HepG2 (cell line): ENCODE results near the gene MICALL2. TPM values are rescaled to one million over a fixed set of nuclear protein-coding genes. Genes with fewer than 3 reads are reported as not detected.
A peak's percentile ranks its signal among the peaks of the same experiment; 100 is the strongest.

Experiments used
- ATAC-seq: fragments of 200-7000 bp; cut with Tn5 transposase; 3 replicates; pipeline ENCODE4 v1.9.1; 2020; ENCODE audit warnings: mild to moderate bottlenecking, moderate library complexity
- BruUV-seq: library from RNA; stranded (reverse); fragments of 400-500 nt; replicated peaks from 2 replicates; lab custom pipeline; 2021; lab: Mats Ljungman, UMichigan
- CTCF ChIA-PET: fragments of 300-600 bp; formaldehyde crosslinking; extraction: SDS; loops from one replicate; lab custom pipeline; 2021; ENCODE audit warnings: low total read pairs, inconsistent platforms, low intra/inter-chr PET ratio; lab: Yijun Ruan, JAX
- POLR2A ChIA-PET: fragments of 350-600 bp; sonication (Branson Sonifier 250); formaldehyde crosslinking; loops from one replicate; lab custom pipeline; 2020; ENCODE audit warnings: antibody characterized with exemption, inconsistent platforms; lab: Yijun Ruan, JAX
- DNase-seq: peaks from one replicate; pipeline ENCODE4 v3.0.0-alpha.2; 2015; ENCODE audit warnings: low spot score
- FAIRE-seq: peaks from 3 replicates; lab custom pipeline; 2011; peaks lifted over from hg19 to GRCh38; lab: Jason Lieb, UNC
- H2AFZ ChIP-seq: one replicate; pipeline ENCODE4 v1.6.1; 2011; ENCODE audit warnings: low read length, inconsistent platforms
- H3K27ac ChIP-seq: fragments of 300-600 bp; 3 replicates; pipeline ENCODE4 v1.8.0; 2011; ENCODE audit warnings: mixed run types, mild to moderate bottlenecking, mixed read lengths, low read length, inconsistent platforms; ENCODE audit not compliant: insufficient read depth; ENCODE audit errors: extremely low read length
- H3K27me3 ChIP-seq, 2 experiments: fragments of 200-600 bp in 1 of 2; 2 replicates in 1 of 2; 3 replicates in 1 of 2; pipeline versions ENCODE4 v1.6.0 to v1.8.0; 2011; ENCODE audit warnings: low read length in 2 of 2, mild to moderate bottlenecking in 2 of 2, moderate library complexity in 2 of 2, inconsistent platforms in 1 of 2; ENCODE audit not compliant: insufficient read depth in 2 of 2, control insufficient read depth in 1 of 2
- H3K36me3 ChIP-seq, 2 experiments: fragments of 200-600 bp in 1 of 2; replicated peaks in 1 of 2; 2 replicates in 1 of 2; 3 replicates in 1 of 2; pipeline versions ENCODE4 v1.5.1 to v1.8.0; 2011; ENCODE audit warnings: low read length in 2 of 2, inconsistent platforms in 1 of 2; ENCODE audit not compliant: insufficient read depth in 2 of 2, control insufficient read depth in 1 of 2
- H3K4me1 ChIP-seq: 2 replicates; pipeline ENCODE4 v1.5.1; 2012; ENCODE audit warnings: low read length, inconsistent platforms; ENCODE audit not compliant: insufficient read depth
- H3K4me2 ChIP-seq: 2 replicates; pipeline ENCODE4 v1.6.0; 2011; ENCODE audit warnings: low read depth, low read length, inconsistent platforms
- H3K4me3 ChIP-seq, 3 experiments: fragments of 200-600 bp in 1 of 3; sonication (generic), shearing (Covaris generic) in 1 of 3; replicated peaks in 1 of 3; 2 replicates each; pipeline ENCODE4 v1.5.1; 2011 to 2016; ENCODE audit warnings: low read length in 3 of 3, inconsistent platforms in 2 of 3, low read depth in 2 of 3, mild to moderate bottlenecking in 2 of 3, control low read depth in 1 of 3, mixed read lengths in 1 of 3; ENCODE audit not compliant: insufficient read depth in 1 of 3
- H3K79me2 ChIP-seq: one replicate; pipeline ENCODE4 v1.6.1; 2011; ENCODE audit warnings: low read length, inconsistent platforms; ENCODE audit not compliant: insufficient read depth
- H3K9ac ChIP-seq: 2 replicates; pipeline ENCODE4 v1.6.0; 2011; ENCODE audit warnings: mild to moderate bottlenecking, low read depth, low read length, inconsistent platforms; ENCODE audit not compliant: insufficient read depth
- H3K9me3 ChIP-seq: 2 replicates; pipeline ENCODE4 v1.5.1; 2012; ENCODE audit warnings: mild to moderate bottlenecking, low read length
- H4K20me1 ChIP-seq: 2 replicates; pipeline ENCODE4 v1.6.0; 2011; ENCODE audit warnings: inconsistent platforms, mild to moderate bottlenecking, low read length, moderate library complexity; ENCODE audit not compliant: insufficient read depth
- ATF7 ChIP-seq, 2 experiments: fragments of 450-650 bp in 1 of 2; sonication (generic) in 1 of 2; formaldehyde crosslinking in 1 of 2; IDR thresholded peaks; 2 replicates each; pipeline versions ENCODE4 v1.4.0 to v1.6.1; 2016 to 2020; ENCODE audit warnings: antibody characterized with exemption in 1 of 2, mild to moderate bottlenecking in 1 of 2, missing genetic modification reagents in 1 of 2
- CHD2 ChIP-seq: IDR thresholded peaks from 2 replicates; pipeline ENCODE4 v1.6.1; 2011; ENCODE audit warnings: low read depth, low read length, improper control_type of control experiment
- CREB1 ChIP-seq, 2 experiments: fragments of 450-650 bp in 1 of 2; IDR thresholded peaks; 2 replicates each; pipeline ENCODE4 v1.6.1; 2016 to 2017; ENCODE audit warnings: control low read depth in 1 of 2, mild to moderate bottlenecking in 1 of 2, missing compliant biosample characterization in 1 of 2, missing genetic modification characterization in 1 of 2
- HIC2 ChIP-seq: sonication (generic); formaldehyde crosslinking; IDR thresholded peaks from 2 replicates; pipeline ENCODE4 v1.9.0; 2022; ENCODE audit warnings: low read depth, missing genetic modification reagents
- HIVEP1 ChIP-seq: sonication (generic); formaldehyde crosslinking; IDR thresholded peaks from 2 replicates; pipeline ENCODE4 v1.4.0; 2020; ENCODE audit warnings: mild to moderate bottlenecking, missing genetic modification reagents
- ISX ChIP-seq: sonication (generic); formaldehyde crosslinking; conservative IDR thresholded peaks from 2 replicates; pipeline ENCODE4 v1.5.0; 2020; ENCODE audit warnings: missing genetic modification reagents
- MTERF4 ChIP-seq: sonication (generic); formaldehyde crosslinking; IDR thresholded peaks from 2 replicates; pipeline ENCODE4 v1.8.0; 2023; ENCODE audit warnings: mild to moderate bottlenecking, missing genetic modification reagents
- NFYB ChIP-seq: sonication (generic); formaldehyde crosslinking; IDR thresholded peaks from 2 replicates; pipeline ENCODE4 v1.4.0; 2020; ENCODE audit warnings: missing genetic modification reagents
- NR3C1 ChIP-seq: sonication (generic); formaldehyde crosslinking; IDR thresholded peaks from 2 replicates; pipeline ENCODE4 v1.4.0; 2020; ENCODE audit warnings: missing genetic modification reagents
- SMAD3 ChIP-seq: sonication (generic); formaldehyde crosslinking; IDR thresholded peaks from 2 replicates; pipeline ENCODE4 v1.4.0; 2020; ENCODE audit warnings: missing genetic modification reagents
- SP5 ChIP-seq: IDR thresholded peaks from 2 replicates; pipeline ENCODE4 v1.6.1; 2016; ENCODE audit warnings: low read depth, borderline replicate concordance
- ZBTB21 ChIP-seq: sonication (generic); formaldehyde crosslinking; IDR thresholded peaks from 2 replicates; pipeline ENCODE4 v1.4.0; 2020; ENCODE audit warnings: missing genetic modification reagents
- ZMYM3 ChIP-seq: sonication (generic); formaldehyde crosslinking; IDR thresholded peaks from 2 replicates; pipeline ENCODE4 v1.5.1; 2020; ENCODE audit warnings: mild to moderate bottlenecking, missing genetic modification reagents
- ZNF101 ChIP-seq: sonication (generic); formaldehyde crosslinking; IDR thresholded peaks from 2 replicates; pipeline ENCODE4 v1.4.0; 2020; ENCODE audit warnings: mild to moderate bottlenecking, low read depth, missing genetic modification reagents, borderline replicate concordance
- ZNF430 ChIP-seq: sonication (generic); formaldehyde crosslinking; IDR thresholded peaks from 2 replicates; pipeline ENCODE4 v1.9.0; 2021; ENCODE audit warnings: mild to moderate bottlenecking, missing genetic modification reagents
- ZNF549 ChIP-seq: sonication (generic); formaldehyde crosslinking; IDR thresholded peaks from 2 replicates; pipeline ENCODE4 v1.5.0; 2020; ENCODE audit warnings: missing genetic modification reagents
- ZNF629 ChIP-seq: sonication (generic); formaldehyde crosslinking; conservative IDR thresholded peaks from 2 replicates; pipeline ENCODE4 v1.5.0; 2020; ENCODE audit warnings: missing genetic modification reagents
- ZNF878 ChIP-seq: sonication (generic); formaldehyde crosslinking; IDR thresholded peaks from 2 replicates; pipeline ENCODE4 v1.8.1; 2023; ENCODE audit warnings: mild to moderate bottlenecking, missing genetic modification reagents, moderate library complexity
- ZSCAN30 ChIP-seq: sonication (generic); formaldehyde crosslinking; IDR thresholded peaks from 2 replicates; pipeline ENCODE4 v1.5.0; 2020; ENCODE audit warnings: mild to moderate bottlenecking, missing genetic modification reagents
- WGBS: methylation state at CpG from one replicate; pipeline ENCODE4 v1.1.6; 2017; ENCODE audit warnings: low lambda C conversion rate; 5-methylcytosine and 5-hydroxymethylcytosine counted together
- in situ Hi-C: cut with HindIII; loops from 2 replicates; pipeline ENCODE4 v1.10.0; 2017; ENCODE audit warnings: low pct_unique_long_range_greater_than_20kb; ENCODE audit not compliant: extremely low pct_ligation_motif_present
- intact Hi-C: fragments of 100-400 bp; cut with micrococcal nuclease; formaldehyde crosslinking; loops from one replicate; pipeline ENCODE4 v1.10.0; 2022; ENCODE audit not compliant: unreplicated experiment
- polyA plus RNA-seq, 8 experiments: library from polyadenylated mRNA; depleted of rRNA in 3 of 8; stranded (reverse) in 7 of 8; unstranded in 1 of 8; fragments of >200 nt; fragmentation: Illumina TruSeq in 4 of 8; extraction: Trizol in 4 of 8; gene quantifications; 2 replicates each; pipeline versions ENCODE4 v1.2.1 to v1.2.3, GENCODE V29; 2011 to 2016; ENCODE audit warnings: low read depth in 4 of 8, missing spikeins in 1 of 8, mixed read lengths in 1 of 8; ENCODE audit not compliant: insufficient read depth in 1 of 8
- total RNA-seq, 5 experiments: library from RNA; depleted of rRNA; stranded (reverse); fragments of >200 nt; fragmentation: Illumina TruSeq; extraction: Trizol; gene quantifications; 2 replicates each; pipeline ENCODE4 v1.2.3, GENCODE V29; 2016; ENCODE audit warnings: low read depth in 1 of 5
- TF ChIP-seq, protein P1 (sequence below): IDR thresholded peaks from 2 replicates; pipeline ENCODE4 v1.6.1; 2016

MICALL2 gene
- total and polyA plus RNA-seq, 2 of the 13 experiments (the other 11 are each of a cell fraction or from before 2014, with no cell fraction given): 5.8 to 12.4 TPM

DNA sequence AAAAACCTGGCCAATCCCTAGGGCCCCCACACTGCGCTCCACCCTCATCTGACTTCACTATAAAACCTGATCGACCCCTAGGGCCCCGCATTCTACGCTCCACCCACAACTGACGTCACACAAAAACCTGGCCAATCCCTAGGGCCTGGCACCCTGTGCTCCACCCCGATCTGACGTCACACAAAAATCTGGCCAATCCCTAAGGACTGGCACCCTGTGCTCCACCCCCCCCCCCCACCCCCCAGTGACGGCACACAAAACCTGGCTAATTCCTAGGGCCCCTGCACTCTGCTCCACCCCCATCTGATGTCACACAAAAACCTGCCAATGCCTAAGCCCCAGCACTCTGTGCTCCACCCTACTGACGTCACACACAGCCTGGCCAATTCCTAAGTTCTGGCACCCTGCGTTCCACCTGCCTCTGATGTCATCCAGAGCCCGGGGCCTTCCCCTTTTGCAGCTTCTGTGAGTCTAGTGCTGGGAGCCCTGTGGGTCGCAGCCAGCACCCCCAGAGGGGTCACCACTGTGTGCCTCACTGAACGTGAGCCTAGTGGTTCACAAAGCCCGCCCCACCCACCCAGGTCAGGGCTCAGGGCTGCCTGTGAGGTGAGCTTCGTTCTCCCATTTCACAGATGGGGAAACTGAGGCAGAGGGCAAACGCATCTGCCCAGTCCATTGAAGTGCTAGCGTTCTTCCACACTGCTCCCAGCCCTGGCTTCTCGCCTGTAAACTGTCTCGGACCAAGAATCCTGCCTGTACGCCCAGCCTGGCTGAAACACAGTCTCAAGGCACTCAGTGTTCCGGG lies 40.6 kb downstream of the MICALL2 start:
- H4K20me1 ChIP-seq: no peaks in the 10 kb centered on the region
- no TSS peak for BruUV-seq
- ATAC-seq (no peak), FAIRE-seq (no peak), DNase-seq (peak; percentile 28)
- H3K36me3 ChIP-seq: no peaks in the 10 kb centered on the region
- H3K4me1 ChIP-seq: no peaks in the 10 kb centered on the region
- H2AFZ ChIP-seq: no peak overlapping the region
- CTCF ChIA-PET: no interaction called here
- TF ChIP-seq CHD2 (no peak), ZNF549 (no peak), ZSCAN30 (no peak), ZNF878 (CRISPR knock-in tag) (no peak), HIVEP1 (CRISPR knock-in tag) (no peak), NFYB (CRISPR knock-in tag) (peak; percentile 39; the same call in 1 of the 2 replicates), ZNF629 (CRISPR knock-in tag) (peak; percentile 64), ZNF430 (no peak), CREB1 (IDR thresholded peaks at IDR 0.05) (peak; percentile 98), CREB1 (CRISPR knock-in tag; IDR thresholded peaks at IDR 0.05) (peak; percentile 78), ATF7 (IDR thresholded peaks at IDR 0.05) (peak; percentile 71), ATF7 (CRISPR knock-in tag; IDR thresholded peaks at IDR 0.05) (no peak), HIC2 (CRISPR knock-in tag) (no peak), ZBTB21 (CRISPR knock-in tag) (peak; percentile 62; the same call in 1 of the 2 replicates), NR3C1 (CRISPR knock-in tag) (no peak), SMAD3 (no peak), SP5 (CRISPR knock-in tag) (no peak), ZNF101 (CRISPR knock-in tag) (no peak), ISX (CRISPR knock-in tag) (no peak), MTERF4 (CRISPR knock-in tag) (no peak), ZMYM3 (no peak)
- TF ChIP-seq, protein P1, sequence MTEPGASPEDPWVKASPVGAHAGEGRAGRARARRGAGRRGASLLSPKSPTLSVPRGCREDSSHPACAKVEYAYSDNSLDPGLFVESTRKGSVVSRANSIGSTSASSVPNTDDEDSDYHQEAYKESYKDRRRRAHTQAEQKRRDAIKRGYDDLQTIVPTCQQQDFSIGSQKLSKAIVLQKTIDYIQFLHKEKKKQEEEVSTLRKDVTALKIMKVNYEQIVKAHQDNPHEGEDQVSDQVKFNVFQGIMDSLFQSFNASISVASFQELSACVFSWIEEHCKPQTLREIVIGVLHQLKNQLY (CRISPR knock-in tag): no peak
- peaks cover 10 to 35% of the 10 kb centered on the region in 2 experiments; a peak in 4 of 5 replicates for H3K27me3 ChIP-seq
- H3K79me2 ChIP-seq: no peaks in the 10 kb centered on the region
- H3K9ac ChIP-seq: no peak overlapping the region
- H3K9me3 ChIP-seq: no peaks in the 10 kb centered on the region
- H3K4me2 ChIP-seq: no peak overlapping the region
- WGBS: 26% methylated on average over 13 of the region's 21 CpGs
- POLR2A ChIA-PET: no interaction called here
- intact Hi-C loops (no loop called here), in situ Hi-C loops (no loop called here)
- H3K27ac ChIP-seq: no peak overlapping the region
- no peak overlapping the region for H3K4me3 ChIP-seq
